ENCODE measurements around the gene LYL1.

Gene LYL1

GRCh38 chr19:13132471-13133180 is 30.0 kb upstream of the LYL1 start:
- Histone ChIP-seq H4K20me1 (ENCODE audit: insufficient read depth, low read length) (peaks cover 60% of the 10 kb centered on the region), H3K36me3 (replicated peaks; ENCODE audit: low read depth, low read length) (peaks cover 23% of the 10 kb centered on the region), H3K79me2 (ENCODE audit: low read length) (peaks cover 73% of the 10 kb centered on the region)

GRCh38 chr19:13130886-13131490 is 28.3 kb upstream of the LYL1 start:
- H3K27ac ChIP-seq (ENCODE audit: low read length) = no peak overlapping the region
- H3K4me2 ChIP-seq (ENCODE audit: low read length) = no peak overlapping the region
- H3K9ac ChIP-seq (ENCODE audit: low read length) = no peak overlapping the region
- no peak overlapping the region for H3K4me3 ChIP-seq (ENCODE audit: low read length)
- no peaks in the 10 kb centered on the region for H3K9me3 ChIP-seq (ENCODE audit: insufficient read depth, low read length)
- no peak overlapping the region for H2AFZ ChIP-seq (ENCODE audit: low read depth, low read length)
- H3K79me2 ChIP-seq (ENCODE audit: low read length) = peaks cover 87% of the 10 kb centered on the region
- no peaks in the 10 kb centered on the region for H3K4me1 ChIP-seq (ENCODE audit: low read length)
- H3K27me3 ChIP-seq (ENCODE audit: low read depth, low read length) = no peaks in the 10 kb centered on the region
- no peak for TF ChIP-seq EZH2phosphoT487 (IDR thresholded peaks at IDR 0.05; ENCODE audit: low read depth)
- TF ChIP-seq, protein P1, sequence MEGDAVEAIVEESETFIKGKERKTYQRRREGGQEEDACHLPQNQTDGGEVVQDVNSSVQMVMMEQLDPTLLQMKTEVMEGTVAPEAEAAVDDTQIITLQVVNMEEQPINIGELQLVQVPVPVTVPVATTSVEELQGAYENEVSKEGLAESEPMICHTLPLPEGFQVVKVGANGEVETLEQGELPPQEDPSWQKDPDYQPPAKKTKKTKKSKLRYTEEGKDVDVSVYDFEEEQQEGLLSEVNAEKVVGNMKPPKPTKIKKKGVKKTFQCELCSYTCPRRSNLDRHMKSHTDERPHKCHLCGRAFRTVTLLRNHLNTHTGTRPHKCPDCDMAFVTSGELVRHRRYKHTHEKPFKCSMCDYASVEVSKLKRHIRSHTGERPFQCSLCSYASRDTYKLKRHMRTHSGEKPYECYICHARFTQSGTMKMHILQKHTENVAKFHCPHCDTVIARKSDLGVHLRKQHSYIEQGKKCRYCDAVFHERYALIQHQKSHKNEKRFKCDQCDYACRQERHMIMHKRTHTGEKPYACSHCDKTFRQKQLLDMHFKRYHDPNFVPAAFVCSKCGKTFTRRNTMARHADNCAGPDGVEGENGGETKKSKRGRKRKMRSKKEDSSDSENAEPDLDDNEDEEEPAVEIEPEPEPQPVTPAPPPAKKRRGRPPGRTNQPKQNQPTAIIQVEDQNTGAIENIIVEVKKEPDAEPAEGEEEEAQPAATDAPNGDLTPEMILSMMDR (IDR thresholded peaks at IDR 0.05; ENCODE audit: low read depth, low read length) = no peak
- H4K20me1 ChIP-seq (ENCODE audit: insufficient read depth, low read length) = peaks cover 60% of the 10 kb centered on the region
- H3K36me3 ChIP-seq (replicated peaks; ENCODE audit: low read depth, low read length) = peaks cover 16% of the 10 kb centered on the region

More at GRCh38 chr19:13132471-13133180, 30.0 kb upstream of the LYL1 start:
- Histone ChIP-seq H3K9me3 (ENCODE audit: insufficient read depth, low read length) (no peaks in the 10 kb centered on the region), H3K4me1 (ENCODE audit: low read length) (no peaks in the 10 kb centered on the region), H3K27me3 (ENCODE audit: low read depth, low read length) (no peaks in the 10 kb centered on the region), H3K27ac (ENCODE audit: low read length) (no peak overlapping the region), H3K4me3 (ENCODE audit: low read length) (no peak overlapping the region), H2AFZ (ENCODE audit: low read depth, low read length) (no peak overlapping the region), H3K9ac (ENCODE audit: low read length) (no peak overlapping the region), H3K4me2 (ENCODE audit: low read length) (no peak overlapping the region)
- TF ChIP-seq EZH2phosphoT487 (IDR thresholded peaks at IDR 0.05; ENCODE audit: low read depth) = no peak
- TF ChIP-seq, protein P1 (IDR thresholded peaks at IDR 0.05; ENCODE audit: low read depth, low read length) = no peak

DNA sequence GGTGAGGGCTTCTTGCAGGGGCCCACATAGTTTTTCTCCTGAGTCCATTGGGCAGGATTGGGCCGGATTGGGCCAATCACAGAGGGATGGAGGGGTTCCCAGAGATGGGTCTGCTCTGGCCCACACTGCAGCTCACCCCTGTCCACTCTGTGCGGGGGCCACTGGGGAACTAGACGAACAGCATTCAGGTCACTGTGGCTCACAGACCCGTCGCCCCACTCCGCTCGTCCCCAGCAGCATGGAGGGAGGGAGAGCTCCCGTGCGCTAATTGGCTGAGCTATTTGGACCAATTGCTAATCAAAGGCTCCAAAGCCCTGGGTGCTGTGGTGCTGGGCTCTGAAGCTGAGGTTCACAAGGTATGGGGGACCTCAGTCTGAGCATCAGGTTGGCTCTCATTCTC is 26.7 kb upstream of the LYL1 start:
- Histone ChIP-seq H3K4me2 (ENCODE audit: low read length) (no peak overlapping the region), H2AFZ (ENCODE audit: low read depth, low read length) (no peak overlapping the region), H3K27me3 (ENCODE audit: low read depth, low read length) (no peaks in the 10 kb centered on the region), H3K4me1 (ENCODE audit: low read length) (no peaks in the 10 kb centered on the region), H3K9ac (ENCODE audit: low read length) (no peak overlapping the region), H3K4me3 (ENCODE audit: low read length) (no peak overlapping the region), H3K36me3 (replicated peaks; ENCODE audit: low read depth, low read length) (peaks cover 4% of the 10 kb centered on the region), H3K9me3 (ENCODE audit: insufficient read depth, low read length) (no peaks in the 10 kb centered on the region), H4K20me1 (ENCODE audit: insufficient read depth, low read length) (peaks cover 58% of the 10 kb centered on the region), H3K79me2 (ENCODE audit: low read length) (peaks cover 94% of the 10 kb centered on the region), H3K27ac (ENCODE audit: low read length) (no peak overlapping the region)
- TF ChIP-seq, protein P1 (IDR thresholded peaks at IDR 0.05; ENCODE audit: low read depth, low read length) = no peak
- TF ChIP-seq EZH2phosphoT487 (IDR thresholded peaks at IDR 0.05; ENCODE audit: low read depth) = no peak

DNA sequence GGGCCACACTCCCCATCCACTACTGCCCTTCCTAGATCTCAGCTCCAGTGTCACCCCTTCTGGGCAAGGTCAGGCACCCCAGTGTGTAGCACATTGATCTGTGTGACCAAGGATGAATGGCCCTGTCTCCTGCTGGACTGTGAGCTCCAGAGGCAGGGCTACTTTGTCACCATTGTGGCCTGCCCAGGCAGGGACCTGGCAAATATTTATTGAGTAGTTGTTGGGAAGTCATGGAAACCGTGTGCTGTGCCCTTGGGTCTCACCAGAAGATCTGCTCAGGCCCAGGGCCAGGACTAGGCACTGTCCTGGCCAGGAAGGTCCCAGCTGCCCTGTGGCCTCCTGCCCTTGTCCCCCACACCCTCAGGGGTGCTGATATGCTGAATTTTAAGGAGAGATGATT is 25.9 kb upstream of the LYL1 start:
- Histone ChIP-seq H3K27me3 (ENCODE audit: low read depth, low read length) (no peaks in the 10 kb centered on the region), H3K27ac (ENCODE audit: low read length) (no peak overlapping the region), H3K9me3 (ENCODE audit: insufficient read depth, low read length) (no peaks in the 10 kb centered on the region), H3K79me2 (ENCODE audit: low read length) (peaks cover 93% of the 10 kb centered on the region), H3K4me2 (ENCODE audit: low read length) (no peak overlapping the region), H2AFZ (ENCODE audit: low read depth, low read length) (no peak overlapping the region), H3K9ac (ENCODE audit: low read length) (no peak overlapping the region), H3K4me1 (ENCODE audit: low read length) (no peaks in the 10 kb centered on the region), H3K4me3 (ENCODE audit: low read length) (no peak overlapping the region), H4K20me1 (ENCODE audit: insufficient read depth, low read length) (peaks cover 57% of the 10 kb centered on the region), H3K36me3 (replicated peaks; ENCODE audit: low read depth, low read length) (peaks cover 4% of the 10 kb centered on the region)
- no peak for TF ChIP-seq EZH2phosphoT487 (IDR thresholded peaks at IDR 0.05; ENCODE audit: low read depth)
- TF ChIP-seq, protein P1 (IDR thresholded peaks at IDR 0.05; ENCODE audit: low read depth, low read length) = no peak
